GM21390 (cell line): ENCODE measurements around the gene CFAP65.
A peak's percentile ranks its signal among the peaks of the same experiment; 100 is the strongest.

Experiments
- ATAC-seq: cut with Tn5 transposase; IDR thresholded peaks from one replicate; pipeline ENCODE4 v1.9.1; 2021; ENCODE audit not compliant: unreplicated experiment

The CFAP65 gene

GRCh38 chr2:218979846-218980734 lies 61.2 kb downstream of the CFAP65 start:
- ATAC-seq: peak; percentile 91

GRCh38 chr2:218975060-218975777 lies 66.1 kb downstream of the CFAP65 start:
- no peak for ATAC-seq

GRCh38 chr2:218970894-218971293 lies 70.4 kb downstream of the CFAP65 start:
- no peak for ATAC-seq

GRCh38 chr2:218964041-218964771 lies 77.1 kb downstream of the CFAP65 start:
- no peak for ATAC-seq

GRCh38 chr2:218963601-218964000 lies 77.7 kb downstream of the CFAP65 start:
- no peak for ATAC-seq

GRCh38 chr2:218962859-218963492 lies 78.3 kb downstream of the CFAP65 start:
- ATAC-seq: no peak

- no peak for ATAC-seq
Observed at GRCh38 chr2:218961651-218962570, 79.4 kb downstream of the CFAP65 start.

GRCh38 chr2:218961229-218961628 lies 80.1 kb downstream of the CFAP65 start:
- no peak for ATAC-seq

- ATAC-seq: no peak
Observed at GRCh38 chr2:218960309-218961165, 80.8 kb downstream of the CFAP65 start.

GRCh38 chr2:218959761-218960308 lies 81.5 kb downstream of the CFAP65 start:
- no peak for ATAC-seq

- peak; percentile 94 for ATAC-seq
Observed at GRCh38 chr2:218959141-218959731, 82.1 kb downstream of the CFAP65 start, which contains the start of gene CDK5R2. Gene CDK5R2, plus strand, starts transcription at chr2:218959666. Its CDS starts 155 bp downstream, at chr2:218959821.

- ATAC-seq: no peak
Observed at GRCh38 chr2:218958276-218958675, 83.0 kb downstream of the CFAP65 start.

- no peak for ATAC-seq
Observed at GRCh38 chr2:218957671-218958070, 83.6 kb downstream of the CFAP65 start.

GRCh38 chr2:218956039-218956438 lies 85.3 kb downstream of the CFAP65 start:
- no peak for ATAC-seq

- no peak for ATAC-seq
Observed at GRCh38 chr2:218954541-218955300, 86.6 kb downstream of the CFAP65 start.

- ATAC-seq: no peak
Observed at GRCh38 chr2:218953366-218953954, 87.9 kb downstream of the CFAP65 start.
